Breast epithelium (tissue), 4 donors: ENCODE measurements around the gene BRD8. TPM values are rescaled to one million over a fixed set of nuclear protein-coding genes. Genes with fewer than 3 reads are reported as not detected.
"Not testable (repeated sequence)": the region's sequence is repeated elsewhere in the genome, so short reads cannot be mapped to it uniquely, and the experiment has no call there.

Experiments used
- DNase-seq, 2 donors: peaks; one replicate each; pipeline ENCODE4 v3.0.0-alpha.2; 2019; ENCODE audit warnings: low spot score in 2 of 2
- H3K27ac ChIP-seq, 2 donors: fragments of 200-600 bp; sonication (generic) in 1 of 2; one replicate each; pipeline ENCODE4 v1.5.1; 2016 to 2019; ENCODE audit warnings: mild to moderate bottlenecking in 1 of 2
- H3K27me3 ChIP-seq, 2 donors: fragments of 200-600 bp; sonication (generic) in 1 of 2; one replicate each; pipeline versions ENCODE4 v1.5.1 to v1.6.0; 2017 to 2019; ENCODE audit warnings: control low read depth in 1 of 2, mild to moderate bottlenecking in 1 of 2
- H3K36me3 ChIP-seq: fragments of 200-600 bp; one replicate; pipeline ENCODE4 v1.5.1; 2019
- H3K4me1 ChIP-seq, 2 donors: fragments of 200-600 bp; sonication (generic); one replicate each; pipeline ENCODE4 v1.5.1; 2016 to 2019; ENCODE audit warnings: control low read depth in 1 of 2
- H3K4me3 ChIP-seq, 3 donors: fragments of 200-600 bp; sonication (generic); 1 replicate in 2 of 3; 2 replicates in 1 of 3; pipeline ENCODE4 v1.5.1; 2016 to 2019; ENCODE audit warnings: mild to moderate bottlenecking in 3 of 3, moderate library complexity in 2 of 3
- H3K9me3 ChIP-seq, 2 donors: fragments of 200-600 bp; sonication (generic) in 1 of 2; one replicate each; pipeline ENCODE4 v1.5.1; 2016 to 2019; ENCODE audit warnings: control low read depth in 1 of 2
- POLR2A ChIP-seq: fragments of 450-650 bp; IDR thresholded peaks from one replicate; pipeline ENCODE4 v1.6.1; 2016; ENCODE audit warnings: antibody characterized with exemption, mild to moderate bottlenecking, moderate library complexity
- POLR2AphosphoS5 ChIP-seq, 3 donors: sonication (generic); formaldehyde crosslinking; IDR thresholded peaks; one replicate each; pipeline ENCODE4 v1.6.1; 2017; ENCODE audit warnings: antibody characterized with exemption in 3 of 3
- intact Hi-C: fragments of 100-400 bp; cut with DNase I; formaldehyde crosslinking; loops from one replicate; pipeline ENCODE4 v1.15.1; 2023; ENCODE audit warnings: low total_unique reads
- total RNA-seq, 3 donors: library from RNA; depleted of rRNA; stranded (reverse); fragments of >200 nt; gene quantifications; one replicate each; pipeline ENCODE4 v1.1.0, GENCODE V29; 2016
- TF ChIP-seq, protein P1 (sequence below), 3 donors: fragments of 450-650 bp; IDR thresholded peaks; one replicate each; pipeline ENCODE4 v1.5.1; 2016 to 2017; ENCODE audit warnings: antibody characterized with exemption in 3 of 3, mild to moderate bottlenecking in 3 of 3, moderate library complexity in 3 of 3

BRD8 gene
- total RNA-seq, 3 donors from 2014 or later: 28.6 to 90.4 (median 69.5) TPM

GRCh38 chr5:138163721-138164120, 14.7 kb downstream of the BRD8 start:
- TF ChIP-seq, protein P1, sequence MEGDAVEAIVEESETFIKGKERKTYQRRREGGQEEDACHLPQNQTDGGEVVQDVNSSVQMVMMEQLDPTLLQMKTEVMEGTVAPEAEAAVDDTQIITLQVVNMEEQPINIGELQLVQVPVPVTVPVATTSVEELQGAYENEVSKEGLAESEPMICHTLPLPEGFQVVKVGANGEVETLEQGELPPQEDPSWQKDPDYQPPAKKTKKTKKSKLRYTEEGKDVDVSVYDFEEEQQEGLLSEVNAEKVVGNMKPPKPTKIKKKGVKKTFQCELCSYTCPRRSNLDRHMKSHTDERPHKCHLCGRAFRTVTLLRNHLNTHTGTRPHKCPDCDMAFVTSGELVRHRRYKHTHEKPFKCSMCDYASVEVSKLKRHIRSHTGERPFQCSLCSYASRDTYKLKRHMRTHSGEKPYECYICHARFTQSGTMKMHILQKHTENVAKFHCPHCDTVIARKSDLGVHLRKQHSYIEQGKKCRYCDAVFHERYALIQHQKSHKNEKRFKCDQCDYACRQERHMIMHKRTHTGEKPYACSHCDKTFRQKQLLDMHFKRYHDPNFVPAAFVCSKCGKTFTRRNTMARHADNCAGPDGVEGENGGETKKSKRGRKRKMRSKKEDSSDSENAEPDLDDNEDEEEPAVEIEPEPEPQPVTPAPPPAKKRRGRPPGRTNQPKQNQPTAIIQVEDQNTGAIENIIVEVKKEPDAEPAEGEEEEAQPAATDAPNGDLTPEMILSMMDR (IDR thresholded peaks at IDR 0.05): no peak
- no peak for TF ChIP-seq POLR2AphosphoS5 (IDR thresholded peaks at IDR 0.05)
- Histone ChIP-seq H3K4me3 (no peak overlapping the region), H3K36me3 (peaks cover 35% of the 10 kb centered on the region), H3K4me1 (no peaks in the 10 kb centered on the region), H3K27ac (no peak overlapping the region), H3K9me3 (no peaks in the 10 kb centered on the region), H3K27me3 (no peaks in the 10 kb centered on the region)
- DNase-seq: no peak
- intact Hi-C loops: no loop called here

DNA sequence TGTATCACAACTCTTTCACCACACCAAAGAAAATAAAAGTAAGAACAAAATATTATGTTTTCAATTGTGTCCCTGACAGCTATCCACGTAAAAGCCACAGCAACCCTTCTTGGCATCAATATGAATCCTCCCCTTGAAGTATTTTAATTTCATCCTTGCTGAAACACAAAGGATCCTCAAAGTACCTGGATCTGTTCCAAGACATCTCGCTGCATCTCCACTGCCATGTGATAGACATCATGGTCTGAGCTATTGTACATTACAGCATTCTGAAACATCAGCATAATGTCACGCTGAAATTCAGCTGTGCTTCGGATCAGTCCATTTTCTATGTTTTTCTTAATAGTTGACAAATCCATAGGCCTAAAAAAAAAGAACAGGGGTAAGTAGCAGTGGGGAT, 17.7 kb downstream of the BRD8 start:
- Histone ChIP-seq H3K27me3 (no peaks in the 10 kb centered on the region), H3K9me3 (no peaks in the 10 kb centered on the region), H3K27ac (no peak overlapping the region), H3K4me1 (no peaks in the 10 kb centered on the region), H3K4me3 (no peak overlapping the region), H3K36me3 (peaks cover 43% of the 10 kb centered on the region)
- TF ChIP-seq POLR2A (no peak), POLR2AphosphoS5 (IDR thresholded peaks at IDR 0.05) (no peak)
- TF ChIP-seq, protein P1 (IDR thresholded peaks at IDR 0.05): no peak
- no peak for DNase-seq
- intact Hi-C loops: no loop called here

DNA sequence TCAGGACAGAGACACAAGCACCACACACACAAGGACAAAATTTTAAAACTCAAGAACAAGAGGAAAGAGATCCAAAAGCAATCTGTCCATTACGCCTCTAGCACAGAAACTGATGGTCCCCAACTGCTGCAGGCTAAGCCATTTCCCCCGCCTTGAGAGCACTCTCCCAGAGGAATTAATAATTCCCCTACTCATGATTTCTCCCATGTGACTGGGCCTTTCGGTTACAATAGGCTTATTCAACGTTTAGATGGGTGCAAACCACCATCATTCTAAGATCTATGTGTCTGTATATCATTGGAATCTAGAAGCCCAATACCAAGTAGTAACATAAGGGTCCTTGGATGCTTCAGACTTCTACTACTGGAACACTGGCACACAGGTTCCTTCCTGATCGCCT, 18.8 kb downstream of the BRD8 start:
- H3K36me3 ChIP-seq: peaks cover 34% of the 10 kb centered on the region
- TF ChIP-seq POLR2AphosphoS5 (IDR thresholded peaks at IDR 0.05) (no peak), POLR2A (no peak)
- TF ChIP-seq, protein P1 (IDR thresholded peaks at IDR 0.05): no peak

GRCh38 chr5:138157626-138158025, 20.8 kb downstream of the BRD8 start:
- H3K9me3 ChIP-seq: no peaks in the 10 kb centered on the region
- intact Hi-C loops: no loop called here
- no peaks in the 10 kb centered on the region for H3K27me3 ChIP-seq
- H3K36me3 ChIP-seq: peaks cover 23% of the 10 kb centered on the region
- no peak for DNase-seq
- H3K4me3 ChIP-seq: no peak overlapping the region
- H3K27ac ChIP-seq: no peak overlapping the region
- no peaks in the 10 kb centered on the region for H3K4me1 ChIP-seq
- TF ChIP-seq, protein P1 (IDR thresholded peaks at IDR 0.05): no peak
- TF ChIP-seq POLR2A (no peak), POLR2AphosphoS5 (IDR thresholded peaks at IDR 0.05) (no peak)

More for the DNA sequence above, 18.8 kb downstream of the BRD8 start:
- DNase-seq: no peak
- Histone ChIP-seq H3K27ac (no peak overlapping the region), H3K4me1 (no peaks in the 10 kb centered on the region), H3K27me3 (no peaks in the 10 kb centered on the region), H3K4me3 (no peak overlapping the region), H3K9me3 (no peaks in the 10 kb centered on the region)
- intact Hi-C loops: no loop called here

DNA sequence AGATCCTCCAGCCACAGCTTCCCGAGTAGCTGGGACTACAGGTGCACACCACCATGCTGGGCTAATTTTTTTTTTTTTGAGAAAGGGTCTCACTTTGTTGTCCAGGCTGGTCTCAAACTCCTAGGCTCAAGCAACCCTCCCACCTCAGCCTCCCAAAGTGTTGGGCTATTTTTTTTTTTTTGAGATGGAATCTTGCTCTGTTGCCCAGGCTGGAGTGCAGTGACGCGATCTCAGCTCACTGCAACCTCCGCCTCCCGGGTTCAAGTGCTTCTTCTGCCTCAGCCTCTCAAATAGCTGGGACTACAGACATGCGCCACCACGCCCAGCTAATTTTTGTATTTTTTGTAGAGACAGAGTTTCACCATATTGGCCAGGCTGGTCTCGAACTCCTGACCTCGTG, 22.5 kb downstream of the BRD8 start:
- H3K27ac ChIP-seq, H3K9me3 ChIP-seq, H3K4me3 ChIP-seq, H3K27me3 ChIP-seq, intact Hi-C loops, H3K4me1 ChIP-seq, DNase-seq, H3K36me3 ChIP-seq: not testable (repeated sequence)

DNA sequence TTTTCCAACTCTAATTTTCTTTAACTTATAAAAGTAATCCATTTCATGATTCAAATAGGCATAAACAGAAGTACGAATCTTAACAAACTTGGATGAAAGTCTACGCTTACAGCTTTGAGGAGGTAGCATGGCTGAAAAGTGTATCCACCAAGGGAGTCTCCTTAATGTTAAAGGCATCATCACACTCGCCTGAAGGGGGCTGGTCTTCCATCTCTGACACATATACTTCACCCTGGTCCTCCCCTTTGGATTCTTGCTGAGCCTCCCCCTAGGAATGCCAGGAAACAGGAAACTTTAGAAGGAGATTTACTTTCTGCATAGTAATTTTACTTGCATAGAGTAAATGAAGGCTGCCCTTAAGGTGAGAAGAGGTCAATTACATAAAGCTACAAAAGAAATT, 28.9 kb downstream of the BRD8 start:
- no peaks in the 10 kb centered on the region for H3K27me3 ChIP-seq
- no peak for TF ChIP-seq POLR2A
- TF ChIP-seq, protein P1 (IDR thresholded peaks at IDR 0.05): no peak
- no peak for TF ChIP-seq POLR2AphosphoS5 (IDR thresholded peaks at IDR 0.05)

More for the DNA sequence above, 28.9 kb downstream of the BRD8 start:
- H3K9me3 ChIP-seq: no peaks in the 10 kb centered on the region
- intact Hi-C loops: no loop called here
- no peak for DNase-seq
- H3K36me3 ChIP-seq: no peaks in the 10 kb centered on the region
- no peak overlapping the region for H3K4me3 ChIP-seq
- no peaks in the 10 kb centered on the region for H3K4me1 ChIP-seq
- no peak overlapping the region for H3K27ac ChIP-seq
